GM18868 (cell line): ENCODE measurements around the gene TRABD2A.

Experiments
- ATAC-seq: cut with Tn5 transposase; IDR thresholded peaks from one replicate; pipeline ENCODE4 v1.9.1; 2021; ENCODE audit warnings: mild to moderate bottlenecking, moderate library complexity; ENCODE audit not compliant: unreplicated experiment

TRABD2A gene

DNA sequence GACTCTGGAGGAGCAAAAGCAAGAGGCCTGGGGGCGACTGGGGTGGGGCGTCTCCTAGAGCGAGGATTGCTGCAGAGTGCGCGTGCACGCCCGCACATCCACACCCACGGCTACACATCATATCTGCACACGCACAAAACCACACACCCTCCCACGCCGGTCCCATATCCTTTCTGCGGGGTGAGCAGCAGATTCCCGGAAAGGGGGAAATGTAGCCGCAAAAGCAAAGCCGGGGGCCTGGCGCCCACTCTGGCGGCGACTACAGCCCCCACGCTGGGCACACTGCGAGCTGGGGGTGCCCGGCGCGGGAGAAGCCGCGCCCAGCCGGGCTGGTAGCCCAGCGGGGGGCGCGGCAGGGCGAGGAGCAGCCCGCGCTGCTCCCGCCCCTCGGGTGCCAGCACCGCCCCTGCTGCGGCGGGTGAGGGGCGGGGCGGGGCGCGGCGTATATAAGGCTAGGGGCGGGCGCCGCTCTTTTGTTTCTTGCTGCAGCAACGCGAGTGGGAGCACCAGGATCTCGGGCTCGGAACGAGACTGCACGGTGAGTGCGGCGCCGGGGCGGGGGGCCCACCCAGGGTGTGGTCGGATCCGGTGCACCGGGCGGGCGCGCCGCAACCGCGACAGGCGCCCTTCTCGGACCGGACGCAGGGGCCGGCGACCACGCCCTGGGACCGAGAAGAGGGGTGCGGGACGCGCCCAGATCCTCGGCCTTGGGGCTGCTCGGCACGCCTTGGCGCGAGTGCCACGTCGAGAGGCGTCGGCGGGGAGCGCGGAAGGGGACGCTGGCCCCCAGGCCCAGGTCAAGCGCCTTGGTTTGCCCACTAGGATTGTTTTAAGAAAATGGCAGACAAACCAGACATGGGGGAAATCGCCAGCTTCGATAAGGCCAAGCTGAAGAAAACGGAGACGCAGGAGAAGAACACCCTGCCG is 24.6 kb upstream of the TRABD2A start, which contains the start of gene TMSB10:
Gene TMSB10, plus strand, starts transcription at position 476 of the 927 bp plus-strand sequence.
- ATAC-seq = peak; percentile 69

- no peak for ATAC-seq
Observed at GRCh38 chr2:84904717-84905174, 23.9 kb upstream of the TRABD2A start.

- ATAC-seq = no peak
Observed at GRCh38 chr2:84904151-84904550, 23.3 kb upstream of the TRABD2A start.

DNA sequence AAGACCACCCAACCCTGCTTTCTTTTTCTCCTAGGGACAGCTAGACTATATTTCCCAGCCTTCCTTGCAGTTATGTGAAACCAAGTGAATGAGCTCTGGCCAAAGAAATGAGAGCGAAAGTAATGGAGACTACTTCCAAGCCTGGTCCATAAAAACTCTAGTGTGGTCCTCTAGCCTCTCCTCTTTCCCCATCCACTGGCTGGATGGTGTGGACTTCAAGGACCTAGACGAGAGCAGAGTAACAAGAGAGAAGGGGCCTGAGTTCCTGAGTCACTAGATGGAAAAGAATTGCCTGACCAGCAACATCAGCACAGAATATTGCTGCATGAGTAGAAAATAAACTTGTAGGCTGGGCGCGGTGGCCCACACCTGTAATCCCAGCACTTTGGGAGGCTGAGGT is 21.6 kb upstream of the TRABD2A start:
- no peak for ATAC-seq

DNA sequence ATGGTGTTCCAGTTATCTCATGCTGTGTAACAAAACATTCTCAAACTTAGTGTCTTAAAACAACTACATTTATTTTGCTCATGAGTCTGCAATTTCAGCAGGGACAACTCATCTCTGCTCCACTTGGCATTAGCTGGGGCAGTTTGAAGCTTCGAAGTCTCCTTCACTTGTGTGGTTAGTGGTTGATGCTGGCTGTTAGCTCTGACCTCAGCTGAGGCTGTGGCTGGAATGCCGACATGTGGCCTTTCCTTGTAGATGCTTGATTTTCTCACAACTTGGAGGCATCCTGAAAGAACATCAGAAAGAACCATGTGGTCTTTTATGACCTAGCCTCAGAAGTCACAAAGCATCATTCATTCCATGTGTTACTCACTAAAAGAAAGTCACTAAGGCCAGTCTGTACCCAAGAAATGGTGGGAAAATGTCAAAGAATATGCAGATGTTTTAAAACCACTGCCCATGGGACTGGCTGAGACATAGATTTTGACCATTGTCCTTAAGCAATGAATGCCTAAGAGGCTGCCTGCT is 20.8 kb upstream of the TRABD2A start:
- no peak for ATAC-seq

DNA sequence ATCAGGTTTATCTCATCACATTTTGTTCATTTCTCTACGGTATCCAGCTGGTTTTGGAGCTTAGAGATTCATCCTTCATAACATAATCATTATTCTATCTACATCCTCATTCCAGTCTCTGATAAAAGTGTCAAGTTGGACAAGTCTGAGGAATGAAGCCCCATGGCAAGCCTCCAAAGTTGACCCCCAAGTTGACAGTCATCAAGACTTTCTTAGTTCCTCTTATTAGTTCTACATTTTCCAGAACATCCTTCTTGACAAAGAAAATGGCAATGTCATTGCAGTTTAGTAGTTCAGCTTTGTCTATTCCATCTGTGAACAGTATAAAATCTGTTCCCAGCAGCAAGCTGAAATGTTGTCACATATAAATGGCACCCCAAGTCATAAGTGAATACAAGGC is 20.1 kb upstream of the TRABD2A start:
- no peak for ATAC-seq

- ATAC-seq = no peak
Observed at GRCh38 chr2:84899304-84900204, 18.7 kb upstream of the TRABD2A start.

DNA sequence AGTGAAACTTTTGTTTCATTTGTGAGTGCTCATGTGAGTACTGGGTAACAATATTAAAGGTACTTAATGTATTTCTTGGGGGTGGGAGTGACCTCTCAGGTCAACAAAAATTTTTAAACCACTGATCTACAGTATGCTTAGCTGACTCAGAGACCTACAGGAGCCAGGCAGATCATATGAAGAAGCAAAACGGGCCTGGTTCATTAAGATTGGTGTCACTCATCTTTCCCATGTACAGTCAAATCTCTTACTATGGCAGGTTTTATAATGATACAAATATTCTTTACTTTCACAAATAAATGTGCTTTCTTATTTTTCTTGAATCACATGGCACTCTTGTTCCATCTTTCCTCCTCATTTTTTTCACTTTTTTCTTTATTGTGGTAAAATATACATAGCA is 16.9 kb upstream of the TRABD2A start:
- ATAC-seq = peak; percentile 35

DNA sequence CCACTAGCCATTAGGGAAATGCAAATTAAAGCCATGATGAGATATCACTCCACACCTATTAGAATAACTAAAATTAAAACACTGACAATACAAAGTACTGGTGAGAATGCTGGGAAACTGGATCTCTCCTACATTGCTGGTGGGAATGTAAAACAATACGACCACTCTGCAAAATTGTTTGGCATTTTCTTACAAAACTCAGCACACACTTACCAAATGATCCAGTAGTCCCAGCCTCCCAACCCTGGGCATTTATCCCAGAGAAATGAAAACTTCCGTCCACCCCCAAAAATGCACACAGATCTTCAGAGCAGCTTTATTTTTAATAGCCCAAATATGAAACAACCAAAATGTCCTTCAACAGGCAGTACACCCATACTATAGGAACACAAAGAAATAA is 15.7 kb upstream of the TRABD2A start:
- no peak for ATAC-seq

DNA sequence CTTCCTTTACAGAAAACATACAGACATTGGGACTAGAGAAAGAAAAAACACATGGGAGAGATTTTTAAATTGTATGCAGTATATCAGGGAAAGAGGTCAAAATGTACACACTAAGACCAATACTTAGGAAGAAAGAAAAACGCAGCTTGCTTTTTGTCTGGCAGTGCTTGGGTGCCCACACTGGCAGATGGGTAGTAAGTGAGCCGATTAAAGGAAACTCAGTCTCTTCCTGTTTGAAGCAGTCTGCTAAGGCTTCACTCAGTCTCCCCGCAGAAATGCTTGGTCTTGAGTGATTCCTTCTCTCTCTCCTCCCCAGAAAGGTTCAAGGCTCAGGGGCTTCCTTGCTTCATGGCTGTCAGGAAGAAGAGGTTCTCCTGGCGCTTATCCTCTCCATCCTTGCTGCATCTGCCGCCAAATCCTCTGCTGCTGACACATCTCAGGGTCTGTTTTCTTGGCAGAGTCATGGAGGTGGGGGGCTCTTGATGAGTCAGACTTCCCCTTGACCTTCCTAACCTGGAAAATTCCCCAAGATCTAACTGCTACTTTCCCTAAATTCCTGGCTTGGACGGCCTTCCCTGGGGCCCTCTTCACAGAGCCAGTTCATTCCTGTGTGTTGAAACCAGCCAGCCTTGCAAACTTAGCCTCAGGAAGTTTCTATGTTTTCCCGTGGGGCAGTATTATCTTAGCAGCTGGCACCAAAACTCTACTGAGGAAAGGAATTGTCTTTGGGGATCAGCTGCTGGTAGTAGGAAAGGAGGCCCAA is 14.1 kb upstream of the TRABD2A start:
- ATAC-seq = peak; percentile 22

DNA sequence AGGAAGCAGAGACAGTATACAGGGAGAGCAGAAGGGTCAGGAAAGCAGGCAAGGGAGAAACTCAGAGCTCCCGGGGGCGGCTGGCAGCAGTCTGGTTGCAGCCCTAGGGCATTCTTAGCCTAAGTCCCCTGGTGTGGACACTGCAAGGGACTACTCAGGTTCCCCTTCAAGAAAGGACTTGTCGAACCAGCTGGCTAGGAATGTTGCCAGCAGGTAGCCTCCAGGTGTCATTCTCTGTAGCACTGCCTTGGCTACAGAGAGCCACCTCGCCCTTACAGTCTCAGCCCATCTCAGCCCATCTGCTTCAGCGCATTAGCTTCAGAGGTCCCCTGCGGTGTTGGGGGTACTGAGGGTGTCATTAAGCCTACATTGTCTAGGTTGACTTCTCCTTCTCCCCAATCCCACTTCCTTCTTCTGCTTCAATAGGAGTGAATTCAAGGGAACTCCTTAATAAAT is 13.3 kb upstream of the TRABD2A start:
- ATAC-seq = no peak

- no peak for ATAC-seq
Observed at GRCh38 chr2:84891355-84892010, 10.6 kb upstream of the TRABD2A start.

DNA sequence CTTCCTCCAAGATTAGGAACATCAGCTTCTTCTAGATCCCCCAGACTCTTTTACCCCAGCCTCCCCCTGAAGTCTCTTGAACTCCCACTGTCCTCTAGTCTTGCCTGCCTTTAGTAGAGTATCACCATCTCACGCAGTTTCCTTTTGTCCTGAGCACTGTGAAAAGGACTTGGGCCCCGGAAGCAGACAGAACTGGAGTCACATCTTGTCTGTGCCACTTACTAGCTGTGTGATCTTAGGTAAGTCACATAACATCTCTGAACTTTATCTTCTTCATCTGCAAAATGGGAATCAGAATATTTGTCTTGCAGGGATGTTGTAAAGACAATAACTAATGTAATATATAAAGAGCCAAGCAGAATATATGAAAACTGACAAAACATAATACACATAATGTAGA is 8.4 kb upstream of the TRABD2A start:
- ATAC-seq = no peak

DNA sequence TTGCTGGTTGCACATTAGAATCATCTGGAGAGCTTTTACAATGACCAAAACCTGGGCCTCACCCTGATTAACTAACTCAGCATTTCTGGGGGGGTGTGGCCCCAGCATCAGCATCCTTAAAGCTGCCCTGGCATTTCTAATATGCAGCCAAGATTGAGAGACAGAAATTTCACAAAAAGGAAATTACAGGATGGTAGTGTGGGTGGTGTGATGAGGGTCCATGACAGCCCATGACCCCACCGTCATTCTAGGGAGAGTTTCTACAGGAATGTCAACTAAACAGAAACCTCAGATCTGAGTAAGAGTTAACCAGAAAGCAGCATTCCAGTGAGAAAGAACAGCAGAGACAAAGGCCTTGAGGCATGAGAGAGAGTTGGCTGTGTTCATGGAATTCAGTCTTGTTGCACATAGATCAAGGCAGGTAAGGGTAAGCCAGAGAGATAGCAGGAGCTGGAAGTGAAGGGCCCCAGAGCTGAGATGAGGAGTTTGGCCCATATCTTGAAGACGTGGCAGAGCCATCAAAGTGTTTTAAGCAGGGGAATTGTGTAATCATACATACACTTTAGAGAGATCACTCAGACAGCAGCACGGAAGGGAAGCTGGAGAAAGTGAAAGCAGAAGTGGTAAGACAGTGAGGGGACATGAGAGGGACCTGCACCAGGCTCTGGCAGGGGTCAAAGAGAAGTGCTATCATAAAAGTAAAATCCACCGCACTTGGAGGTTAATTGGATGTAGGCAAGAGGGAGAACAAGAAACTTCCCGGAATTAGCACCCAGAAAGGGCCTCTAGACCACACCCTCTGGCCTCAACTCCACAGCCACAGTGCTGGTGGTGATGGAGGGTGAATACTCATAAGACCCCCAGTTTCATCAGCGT is 7.8 kb upstream of the TRABD2A start:
- peak; percentile 99 for ATAC-seq

GRCh38 chr2:84886791-84887190 is 5.9 kb upstream of the TRABD2A start:
- no peak for ATAC-seq

DNA sequence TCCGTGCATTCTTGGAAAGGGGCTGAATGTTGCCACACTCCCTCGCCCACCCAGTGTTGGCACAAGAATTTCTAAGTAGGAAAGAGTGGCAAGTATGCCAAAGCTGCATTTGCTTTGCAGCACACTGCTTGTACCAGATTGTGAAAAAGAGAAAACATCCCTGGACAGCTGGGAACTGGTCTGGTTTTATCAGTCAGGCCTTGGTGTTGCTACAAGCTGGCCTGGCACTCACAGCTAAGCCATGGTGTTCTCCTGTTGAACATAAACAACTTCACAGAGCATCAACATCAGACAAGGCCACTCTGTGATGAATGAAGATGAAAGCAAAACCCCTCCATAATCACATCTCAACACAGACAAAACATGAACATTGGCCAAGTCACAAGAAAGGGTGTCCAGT is 4.2 kb upstream of the TRABD2A start:
- no peak for ATAC-seq

DNA sequence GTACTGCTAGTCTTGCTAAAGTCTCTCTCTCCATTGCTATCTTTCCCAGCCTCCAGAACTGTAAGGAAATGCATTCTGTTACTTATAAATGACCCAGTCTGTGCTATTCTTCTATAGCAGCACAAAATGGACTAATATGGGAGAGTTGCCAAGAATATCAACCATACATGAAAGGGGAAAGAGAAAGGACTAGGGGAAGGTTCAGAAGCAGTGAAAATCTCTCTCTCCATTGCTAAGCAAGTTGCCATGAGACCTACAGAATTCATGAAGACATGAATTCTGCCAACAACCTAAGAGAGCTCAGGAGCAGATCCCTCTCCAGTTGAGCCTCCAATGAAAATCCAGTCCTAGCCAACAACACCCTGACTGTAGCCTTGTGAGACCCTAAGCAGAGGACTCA is 3.6 kb upstream of the TRABD2A start:
- no peak for ATAC-seq

DNA sequence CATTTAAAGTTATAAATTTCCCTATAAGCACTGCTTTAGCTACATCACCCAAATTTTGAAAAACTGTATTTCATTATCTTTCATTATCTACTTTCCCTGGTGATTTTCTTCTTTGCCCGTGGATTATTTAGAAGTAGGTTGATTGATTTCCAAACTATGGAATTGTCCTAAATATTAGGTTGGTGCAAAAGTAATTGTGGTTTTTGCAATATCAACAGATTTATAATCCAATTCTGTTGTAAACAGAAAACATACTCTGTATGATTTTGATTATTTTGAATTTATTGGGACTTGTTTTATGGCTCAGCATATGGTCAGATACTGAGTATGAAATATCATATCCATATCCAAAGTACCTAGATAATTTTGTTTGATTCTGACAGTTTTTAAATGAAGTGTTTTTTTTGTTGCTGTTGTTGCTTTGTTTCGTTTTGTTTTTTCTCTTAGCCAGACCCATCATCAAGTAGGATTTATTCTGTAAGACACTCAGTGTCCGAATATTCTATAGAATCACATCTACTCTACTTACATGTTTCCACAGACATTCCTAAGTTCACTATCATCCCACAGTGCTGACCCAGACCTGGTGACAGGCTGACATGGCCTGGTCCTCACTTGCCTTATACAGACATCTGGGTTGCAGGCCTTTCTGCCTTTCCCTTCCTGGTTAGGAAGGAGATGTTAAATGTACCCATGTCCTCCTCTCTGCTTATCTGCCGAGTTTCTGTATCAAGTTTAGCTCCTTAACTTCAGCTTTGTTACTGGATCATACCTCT is 2.1 kb upstream of the TRABD2A start:
- no peak for ATAC-seq
